Measurements from ENCODE around the gene DOCK10. TPM values are rescaled to one million over a fixed set of nuclear protein-coding genes. Genes with fewer than 3 reads are reported as not detected.

DOCK10 gene
- total and polyA plus RNA-seq, 2 donors: 16.2 to 66.9 TPM

DNA sequence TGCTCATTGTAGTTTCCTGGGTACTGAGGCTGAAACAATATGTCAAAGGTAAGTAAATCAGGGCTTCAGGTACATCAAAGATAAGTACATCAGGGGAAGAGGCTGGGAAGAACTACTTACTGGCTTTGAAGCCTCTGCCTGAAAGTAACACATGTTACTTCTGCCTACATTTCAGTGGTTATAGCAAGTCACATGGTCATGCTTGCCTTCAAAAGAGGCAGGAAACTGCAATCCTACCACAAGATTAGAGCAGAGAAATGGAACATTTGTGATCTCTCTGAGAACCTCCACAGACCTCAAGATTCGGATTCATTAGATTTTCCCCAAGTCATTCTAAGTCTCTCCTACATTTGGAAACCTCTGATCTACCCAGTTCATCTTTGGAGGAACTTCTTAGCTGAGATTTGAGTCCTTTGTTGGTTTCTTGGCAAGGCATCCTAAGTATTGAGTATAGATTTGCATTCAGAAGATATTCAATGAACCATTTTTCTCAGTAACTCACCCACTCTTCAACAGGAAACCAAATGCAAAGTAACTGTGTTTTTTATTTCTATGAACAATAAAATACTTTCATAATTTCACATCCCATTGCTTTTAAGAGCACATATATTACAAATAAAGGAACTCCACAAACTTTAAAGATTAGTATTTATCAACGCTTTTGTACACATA lies 277.6 kb downstream of the DOCK10 start:
- Histone ChIP-seq H3K36me3 (ENCODE audit: control insufficient read depth in 2 of 2, insufficient read depth in 2 of 2, low read length in 1 of 2) (peaks cover 5 to 65% of the 10 kb centered on the region in 2 donors), H3K4me1 (ENCODE audit: control insufficient read depth in 2 of 2, insufficient read depth in 2 of 2, low read length in 2 of 2) (no peaks in the 10 kb centered on the region), H3K27ac (ENCODE audit: low read depth in 1 of 2, low read length in 1 of 2) (no peak overlapping the region), H3K4me3 (ENCODE audit: low read length in 2 of 2) (no peak overlapping the region), H3K9me3 (ENCODE audit: control insufficient read depth in 2 of 2, insufficient read depth in 1 of 2, low read length in 1 of 2) (no peaks in the 10 kb centered on the region), H3K27me3 (ENCODE audit: control insufficient read depth in 2 of 2, insufficient read depth in 1 of 2, low read length in 1 of 2) (no peaks in the 10 kb centered on the region)
- peak in 7 of 9 donors; percentile 7 to 60 (median 28) for DNase-seq (ENCODE audit: low read depth in 6 of 9, low spot score in 9 of 9)
- WGBS: 93% methylated on average over 2 of the region's 2 CpGs

DNA sequence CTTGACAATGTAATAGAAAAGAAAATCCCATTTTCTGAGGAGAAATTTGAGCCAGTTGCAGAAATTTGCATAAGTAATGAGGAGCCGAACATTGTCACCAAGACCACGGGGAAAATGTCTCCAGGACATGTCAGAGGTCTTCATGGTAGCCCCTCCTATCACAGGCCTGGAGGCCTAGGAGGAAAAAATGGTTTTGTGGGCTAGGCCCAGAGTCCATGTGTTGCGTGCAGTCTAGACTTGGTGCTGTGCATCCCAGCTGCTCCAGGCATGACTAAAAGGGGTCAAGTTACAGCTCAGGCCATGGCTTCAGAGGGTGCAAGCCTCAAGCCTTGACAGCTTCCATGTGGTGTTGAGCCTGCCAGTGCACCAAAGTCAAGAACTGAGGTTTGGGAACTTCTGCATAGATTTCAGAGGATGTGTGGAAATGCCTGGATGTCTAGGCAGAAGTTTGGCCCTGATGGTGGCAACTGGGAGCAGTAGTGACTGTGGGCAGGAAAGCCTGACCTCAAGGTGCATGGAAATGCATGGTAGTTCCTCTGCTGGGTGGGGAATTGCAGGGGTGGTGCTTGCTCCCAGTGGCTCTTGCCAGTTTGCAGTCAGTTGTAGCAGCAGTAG lies 284.2 kb downstream of the DOCK10 start:
- Histone ChIP-seq H3K4me3 (ENCODE audit: low read length in 2 of 2) (no peak overlapping the region), H3K9me3 (ENCODE audit: control insufficient read depth in 2 of 2, insufficient read depth in 1 of 2, low read length in 1 of 2) (peaks cover 7 to 12% of the 10 kb centered on the region in 2 donors), H3K36me3 (ENCODE audit: control insufficient read depth in 2 of 2, insufficient read depth in 2 of 2, low read length in 1 of 2) (peaks cover 7 to 19% of the 10 kb centered on the region in 2 donors), H3K27ac (ENCODE audit: low read depth in 1 of 2, low read length in 1 of 2) (no peak overlapping the region), H3K4me1 (ENCODE audit: control insufficient read depth in 2 of 2, insufficient read depth in 2 of 2, low read length in 2 of 2) (no peaks in the 10 kb centered on the region), H3K27me3 (ENCODE audit: control insufficient read depth in 2 of 2, insufficient read depth in 1 of 2, low read length in 1 of 2) (no peaks in the 10 kb centered on the region)
- 96% methylated on average over 3 of the region's 3 CpGs for WGBS
- DNase-seq (ENCODE audit: low read depth in 6 of 9, low spot score in 9 of 9): no peak

DNA sequence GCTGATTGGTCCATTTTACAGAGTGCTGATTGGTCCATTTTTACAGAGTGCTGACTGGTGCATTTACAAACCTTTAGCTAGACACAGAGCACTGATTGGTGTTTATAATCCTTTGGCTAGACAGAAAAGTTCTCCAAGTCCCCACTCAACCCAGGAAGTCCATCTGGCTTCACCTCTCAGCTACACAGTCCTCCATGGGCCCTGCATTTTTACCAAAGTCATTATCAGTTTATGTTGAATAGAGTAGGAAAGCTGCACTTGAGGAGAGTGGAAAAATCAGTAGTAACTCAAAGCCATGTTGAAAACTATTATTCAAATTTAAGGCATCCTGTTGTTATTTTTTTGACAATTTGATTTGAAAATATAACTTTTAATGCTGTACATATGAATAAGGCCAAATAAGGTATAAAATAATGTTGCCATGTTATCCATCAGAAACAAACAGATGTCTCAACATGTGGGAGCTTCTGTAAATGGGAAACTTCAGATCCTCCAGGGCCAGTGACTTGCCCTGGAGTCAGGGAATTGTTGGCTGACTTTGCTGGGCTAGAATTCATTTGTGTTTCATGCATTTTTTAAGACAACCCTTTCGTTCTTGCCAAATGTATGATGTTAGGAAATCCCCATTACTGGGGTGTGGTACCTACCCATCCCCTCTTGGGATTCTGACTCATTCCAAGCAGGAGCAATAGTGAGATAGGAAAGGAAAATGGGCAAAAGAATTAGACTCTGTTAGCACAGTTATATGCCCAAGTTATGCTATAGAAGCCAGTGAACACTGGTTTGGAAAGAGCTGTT lies 288.3 kb downstream of the DOCK10 start:
- WGBS: 86% methylated on average over 1 of the region's 1 CpG
- H3K36me3 ChIP-seq (ENCODE audit: control insufficient read depth in 2 of 2, insufficient read depth in 2 of 2, low read length in 1 of 2): peaks cover 7 to 8% of the 10 kb centered on the region in 2 donors
- H3K27me3 ChIP-seq (ENCODE audit: control insufficient read depth in 2 of 2, insufficient read depth in 1 of 2, low read length in 1 of 2): no peaks in the 10 kb centered on the region
- DNase-seq (ENCODE audit: low read depth in 6 of 9, low spot score in 9 of 9): no peak
- no peak overlapping the region for H3K27ac ChIP-seq (ENCODE audit: low read depth in 1 of 2, low read length in 1 of 2)
- H3K4me3 ChIP-seq (ENCODE audit: low read length in 2 of 2): no peak overlapping the region
- peaks cover 7 to 10% of the 10 kb centered on the region in 2 donors for H3K9me3 ChIP-seq (ENCODE audit: control insufficient read depth in 2 of 2, insufficient read depth in 1 of 2, low read length in 1 of 2)
- H3K4me1 ChIP-seq (ENCODE audit: control insufficient read depth in 2 of 2, insufficient read depth in 2 of 2, low read length in 2 of 2): no peaks in the 10 kb centered on the region

DNA sequence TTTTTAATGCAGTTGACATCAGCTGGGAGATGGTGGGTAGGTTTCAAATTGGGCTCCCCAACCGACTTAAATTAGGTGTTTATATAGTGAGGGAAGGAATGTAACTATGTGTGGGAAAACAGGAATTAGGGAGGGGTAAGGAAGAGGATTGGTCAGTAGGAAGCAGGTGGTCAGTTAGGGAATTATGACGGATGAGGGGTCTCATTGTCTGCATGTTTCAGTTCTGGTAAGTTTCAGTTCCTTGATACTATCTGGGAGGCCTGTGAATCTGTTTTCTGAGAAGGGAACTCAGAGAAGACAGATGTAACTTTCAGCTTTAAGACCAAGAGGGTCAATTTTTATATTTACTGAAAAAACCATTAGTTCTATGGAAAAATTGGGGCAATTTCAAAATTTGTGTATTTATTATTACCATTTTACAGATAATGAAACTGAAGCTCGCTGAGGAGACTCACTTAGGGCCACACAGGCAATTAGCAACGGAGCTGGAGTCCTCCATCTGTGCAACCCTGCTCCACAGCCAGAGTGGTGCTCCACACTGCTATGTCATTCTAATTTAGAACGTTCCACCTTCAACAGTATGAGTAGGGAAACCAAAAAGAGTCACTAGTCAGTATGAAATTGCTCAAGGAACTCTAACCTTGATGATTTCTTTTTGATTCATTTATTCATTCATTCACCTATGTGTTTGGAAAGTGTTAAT lies 290.1 kb downstream of the DOCK10 start:
- H3K4me1 ChIP-seq (ENCODE audit: control insufficient read depth in 2 of 2, insufficient read depth in 2 of 2, low read length in 2 of 2): no peaks in the 10 kb centered on the region
- DNase-seq (ENCODE audit: low read depth in 6 of 9, low spot score in 9 of 9): no peak
- no peak overlapping the region for H3K27ac ChIP-seq (ENCODE audit: low read depth in 1 of 2, low read length in 1 of 2)
- WGBS: 88% methylated on average over 5 of the region's 5 CpGs
- H3K9me3 ChIP-seq (ENCODE audit: control insufficient read depth in 2 of 2, insufficient read depth in 1 of 2, low read length in 1 of 2): peaks cover 0 to under 1% of the 10 kb centered on the region in 2 donors
- no peak overlapping the region for H3K4me3 ChIP-seq (ENCODE audit: low read length in 2 of 2)
- H3K27me3 ChIP-seq (ENCODE audit: control insufficient read depth in 2 of 2, insufficient read depth in 1 of 2, low read length in 1 of 2): no peaks in the 10 kb centered on the region
- H3K36me3 ChIP-seq (ENCODE audit: control insufficient read depth in 2 of 2, insufficient read depth in 2 of 2, low read length in 1 of 2): no peaks in the 10 kb centered on the region

DNA sequence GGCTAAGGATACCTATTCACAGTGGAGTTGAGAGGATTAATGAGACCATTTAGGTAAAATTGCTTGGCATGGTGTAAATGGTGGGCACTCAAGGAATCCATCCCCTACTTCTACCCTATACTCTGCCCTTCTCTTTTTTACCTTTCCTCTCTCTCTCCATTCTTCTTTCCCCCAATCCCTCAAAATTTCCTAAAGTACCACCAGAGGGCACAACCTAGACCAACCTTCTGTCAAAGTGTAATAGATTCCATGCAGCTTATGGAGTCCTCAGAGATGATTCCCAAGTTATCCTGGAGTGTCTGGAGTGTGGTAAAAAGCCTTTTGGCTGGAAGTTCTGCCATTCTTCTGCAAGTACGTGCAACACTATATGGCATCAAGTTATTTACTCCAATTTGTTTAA lies 293.1 kb downstream of the DOCK10 start:
- Histone ChIP-seq H3K27ac (ENCODE audit: low read depth in 1 of 2, low read length in 1 of 2) (no peak overlapping the region), H3K36me3 (ENCODE audit: control insufficient read depth in 2 of 2, insufficient read depth in 2 of 2, low read length in 1 of 2) (no peaks in the 10 kb centered on the region), H3K4me3 (ENCODE audit: low read length in 2 of 2) (no peak overlapping the region), H3K9me3 (ENCODE audit: control insufficient read depth in 2 of 2, insufficient read depth in 1 of 2, low read length in 1 of 2) (no peaks in the 10 kb centered on the region), H3K27me3 (ENCODE audit: control insufficient read depth in 2 of 2, insufficient read depth in 1 of 2, low read length in 1 of 2) (no peaks in the 10 kb centered on the region), H3K4me1 (ENCODE audit: control insufficient read depth in 2 of 2, insufficient read depth in 2 of 2, low read length in 2 of 2) (no peaks in the 10 kb centered on the region)
- no peak for DNase-seq (ENCODE audit: low read depth in 6 of 9, low spot score in 9 of 9)
- WGBS: 98% methylated on average over 1 of the region's 1 CpG

DNA sequence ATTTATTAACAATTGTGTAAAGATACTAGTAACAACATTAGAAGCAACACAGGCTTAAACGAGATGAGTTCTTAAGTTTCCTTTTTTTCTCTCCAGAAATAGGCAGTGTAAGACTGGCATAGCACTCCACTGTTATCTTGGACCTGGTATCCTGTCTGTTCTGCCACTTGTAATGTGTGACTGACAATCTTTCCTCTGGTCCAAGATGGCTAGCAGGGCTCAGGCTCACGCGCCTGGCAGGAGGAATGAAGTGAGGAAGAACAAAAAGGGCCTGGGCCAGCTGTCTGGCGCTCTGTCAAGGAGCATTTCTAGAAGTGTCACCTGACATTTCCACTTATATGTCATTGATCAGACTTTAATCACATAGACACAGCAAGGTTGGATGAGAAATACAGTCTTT lies 294.5 kb downstream of the DOCK10 start:
- Histone ChIP-seq H3K4me3 (ENCODE audit: low read length in 2 of 2) (no peak overlapping the region), H3K27ac (ENCODE audit: low read depth in 1 of 2, low read length in 1 of 2) (no peak overlapping the region)
- 92% methylated on average over 4 of the region's 4 CpGs for WGBS

DNA sequence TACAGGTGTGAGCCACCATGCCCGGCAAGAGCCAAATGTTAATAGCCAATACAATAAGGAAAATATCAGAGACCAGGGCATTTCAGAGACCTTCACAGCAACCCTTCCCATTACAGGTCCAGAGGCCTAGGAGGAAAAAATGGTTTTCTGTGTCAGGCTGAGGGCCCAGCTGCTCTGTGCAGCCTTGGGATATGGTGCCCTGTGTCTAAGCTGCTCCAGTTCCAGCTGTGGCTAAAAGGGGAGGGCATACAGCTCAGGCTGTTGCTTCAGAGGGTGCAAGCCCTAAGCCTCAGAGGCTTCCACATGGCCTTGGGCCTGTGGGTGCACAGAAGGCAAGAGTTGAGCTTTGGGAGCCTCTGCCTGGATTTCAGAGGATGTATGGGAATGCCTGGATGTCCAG lies 306.0 kb downstream of the DOCK10 start:
- no peak for DNase-seq (ENCODE audit: low read depth in 6 of 9, low spot score in 9 of 9)
- Histone ChIP-seq H3K27ac (ENCODE audit: low read depth in 1 of 2, low read length in 1 of 2) (no peak overlapping the region), H3K36me3 (ENCODE audit: control insufficient read depth in 2 of 2, insufficient read depth in 2 of 2, low read length in 1 of 2) (no peaks in the 10 kb centered on the region), H3K9me3 (ENCODE audit: control insufficient read depth in 2 of 2, insufficient read depth in 1 of 2, low read length in 1 of 2) (peaks cover 0 to 9% of the 10 kb centered on the region in 2 donors), H3K4me1 (ENCODE audit: control insufficient read depth in 2 of 2, insufficient read depth in 2 of 2, low read length in 2 of 2) (no peaks in the 10 kb centered on the region), H3K27me3 (ENCODE audit: control insufficient read depth in 2 of 2, insufficient read depth in 1 of 2, low read length in 1 of 2) (no peaks in the 10 kb centered on the region), H3K4me3 (ENCODE audit: low read length in 2 of 2) (no peak overlapping the region)
- 100% methylated on average over 1 of the region's 1 CpG for WGBS

More for the DNA sequence above, 294.5 kb downstream of the DOCK10 start:
- DNase-seq (ENCODE audit: low read depth in 6 of 9, low spot score in 9 of 9): no peak
- no peaks in the 10 kb centered on the region for H3K36me3 ChIP-seq (ENCODE audit: control insufficient read depth in 2 of 2, insufficient read depth in 2 of 2, low read length in 1 of 2)
- H3K9me3 ChIP-seq (ENCODE audit: control insufficient read depth in 2 of 2, insufficient read depth in 1 of 2, low read length in 1 of 2): no peaks in the 10 kb centered on the region
- no peaks in the 10 kb centered on the region for H3K27me3 ChIP-seq (ENCODE audit: control insufficient read depth in 2 of 2, insufficient read depth in 1 of 2, low read length in 1 of 2)
- H3K4me1 ChIP-seq (ENCODE audit: control insufficient read depth in 2 of 2, insufficient read depth in 2 of 2, low read length in 2 of 2): no peaks in the 10 kb centered on the region

DNA sequence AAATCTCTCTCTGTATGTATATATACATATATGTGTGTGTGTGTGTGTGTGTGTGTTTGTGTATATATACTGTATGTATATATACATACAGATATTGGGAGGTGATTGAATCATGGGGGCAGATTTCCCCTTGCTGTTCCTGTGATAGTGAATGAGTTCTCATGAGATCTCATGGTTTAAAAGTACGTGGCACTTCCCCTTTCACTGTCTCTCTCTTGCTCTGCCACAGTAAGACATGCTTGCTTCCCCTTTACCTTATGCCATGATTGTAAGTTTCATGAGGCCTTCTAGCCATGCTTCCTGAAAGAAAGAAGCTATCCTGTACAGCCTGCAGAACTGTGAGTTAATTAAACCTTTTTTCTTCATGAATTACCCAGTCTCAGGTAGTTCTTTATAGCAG lies 307.3 kb downstream of the DOCK10 start:
- Histone ChIP-seq H3K9me3 (ENCODE audit: control insufficient read depth in 2 of 2, insufficient read depth in 1 of 2, low read length in 1 of 2) (peaks cover 0 to 9% of the 10 kb centered on the region in 2 donors), H3K27me3 (ENCODE audit: control insufficient read depth in 2 of 2, insufficient read depth in 1 of 2, low read length in 1 of 2) (no peaks in the 10 kb centered on the region), H3K27ac (ENCODE audit: low read depth in 1 of 2, low read length in 1 of 2) (no peak overlapping the region), H3K4me3 (ENCODE audit: low read length in 2 of 2) (no peak overlapping the region), H3K4me1 (ENCODE audit: control insufficient read depth in 2 of 2, insufficient read depth in 2 of 2, low read length in 2 of 2) (no peaks in the 10 kb centered on the region), H3K36me3 (ENCODE audit: control insufficient read depth in 2 of 2, insufficient read depth in 2 of 2, low read length in 1 of 2) (no peaks in the 10 kb centered on the region)
- DNase-seq (ENCODE audit: low read depth in 6 of 9, low spot score in 9 of 9): no peak
- WGBS: 75% methylated on average over 1 of the region's 1 CpG

Data from thymus (tissue), 11 donors.